HG03025 (cell line): Measurements from ENCODE around the gene KIAA1217.

Experiments used
- ATAC-seq: cut with Tn5 transposase; IDR thresholded peaks from one replicate; pipeline ENCODE4 v1.9.1; 2021; ENCODE audit warnings: mild to moderate bottlenecking, moderate library complexity; ENCODE audit not compliant: unreplicated experiment, low FRiP score

KIAA1217 gene

DNA sequence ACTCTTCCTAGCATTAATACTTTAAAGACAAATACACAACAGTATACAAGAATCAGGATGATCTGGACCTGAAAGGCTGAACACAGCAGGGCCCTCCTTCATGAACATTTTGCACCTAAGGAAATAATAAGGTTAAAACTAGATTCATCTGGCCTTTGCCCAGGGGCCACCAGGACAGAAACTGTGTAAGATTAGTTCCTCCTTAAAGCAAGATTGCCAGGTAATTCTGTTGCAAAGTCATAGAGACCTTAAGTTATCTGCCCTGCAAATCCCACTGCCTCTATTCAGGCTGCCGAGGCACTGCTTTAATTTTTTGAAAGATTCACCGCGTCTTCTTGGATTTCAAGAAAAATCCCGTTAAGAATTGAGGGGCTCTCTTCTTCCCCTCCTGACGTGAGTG, 1.6 kb upstream of the KIAA1217 start:
- no peak for ATAC-seq

DNA sequence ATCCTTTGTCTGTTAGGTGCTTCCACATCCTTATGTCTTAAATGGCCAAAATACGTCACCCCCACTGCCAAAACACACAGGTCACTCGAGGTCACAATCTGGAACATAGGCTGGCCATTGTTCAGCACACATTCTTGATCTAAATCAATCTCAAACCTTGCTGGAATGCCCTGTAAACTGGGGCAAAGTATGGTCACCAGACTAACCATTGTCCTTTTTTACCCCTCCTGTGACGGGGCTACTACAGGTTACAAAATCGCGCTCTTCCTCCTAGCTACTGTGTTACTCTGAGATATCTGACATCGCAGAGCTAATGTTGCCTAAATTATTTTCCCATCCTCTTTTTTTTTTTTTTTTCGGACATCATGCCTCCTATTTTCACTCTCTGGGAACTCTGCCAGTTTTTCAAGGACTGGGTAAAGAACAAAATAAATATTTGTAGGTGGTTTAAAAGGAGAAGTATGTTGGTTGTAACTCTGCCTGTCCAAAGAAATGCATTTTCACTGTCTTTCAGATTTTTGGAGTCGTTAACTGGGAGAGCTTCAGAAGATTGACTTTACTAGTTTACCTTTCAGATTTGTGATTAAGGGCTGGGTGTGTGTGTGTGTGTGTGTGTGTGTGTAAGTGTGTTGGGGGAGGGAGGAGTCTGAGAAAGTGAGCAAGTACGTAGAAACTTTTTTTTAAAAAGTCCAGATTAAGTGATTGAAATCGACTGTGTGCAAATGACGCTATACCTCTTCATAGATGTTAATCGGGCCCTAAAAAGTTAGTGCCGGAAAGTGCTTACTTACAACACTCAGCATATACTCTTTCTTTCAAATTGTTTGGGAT, 942 bp upstream of the KIAA1217 start:
- no peak for ATAC-seq

DNA sequence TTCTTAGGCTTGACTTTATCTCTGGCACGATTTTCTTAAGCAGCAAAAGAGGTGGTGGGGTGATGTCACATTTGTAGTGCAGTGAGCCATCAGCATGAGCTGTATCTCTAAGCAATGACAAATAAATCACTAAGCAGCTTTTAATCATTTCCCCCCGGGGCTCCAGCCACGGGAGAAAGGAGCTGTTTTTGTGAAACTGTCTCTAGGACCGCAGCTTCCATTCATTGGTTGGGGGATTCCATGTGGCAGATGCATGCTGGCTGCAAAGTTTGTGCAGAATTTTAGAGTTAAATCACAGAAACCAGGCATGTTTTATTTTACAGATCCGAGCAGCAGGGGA, 464 bp downstream of the KIAA1217 start:
- ATAC-seq: peak; percentile 28

GRCh38 chr10:24209946-24210491, 1.1 kb downstream of the KIAA1217 start:
- peak; percentile 75 for ATAC-seq

DNA sequence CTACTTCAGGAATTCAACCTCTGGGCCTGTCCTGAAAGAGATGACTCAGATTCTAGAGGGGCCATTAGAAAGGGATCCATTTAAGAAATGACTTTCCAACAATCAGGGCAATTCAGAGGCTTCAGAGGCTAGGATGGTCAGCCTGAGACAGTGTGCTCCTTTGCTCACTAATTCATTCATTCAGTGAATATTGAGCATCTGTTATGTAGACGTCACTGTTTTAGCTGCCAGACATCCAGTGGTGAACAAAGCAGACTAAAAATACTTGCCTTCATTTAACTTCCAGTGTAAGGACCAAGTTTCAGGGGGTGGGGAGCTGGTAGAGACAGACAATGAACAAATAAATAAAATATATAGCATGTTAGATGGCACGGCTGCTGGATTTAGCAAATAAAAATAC, 1.6 kb downstream of the KIAA1217 start:
- no peak for ATAC-seq

GRCh38 chr10:24213266-24213665, 4.3 kb downstream of the KIAA1217 start:
- no peak for ATAC-seq

- ATAC-seq: no peak
Observed at GRCh38 chr10:24213881-24214280, 4.9 kb downstream of the KIAA1217 start.

DNA sequence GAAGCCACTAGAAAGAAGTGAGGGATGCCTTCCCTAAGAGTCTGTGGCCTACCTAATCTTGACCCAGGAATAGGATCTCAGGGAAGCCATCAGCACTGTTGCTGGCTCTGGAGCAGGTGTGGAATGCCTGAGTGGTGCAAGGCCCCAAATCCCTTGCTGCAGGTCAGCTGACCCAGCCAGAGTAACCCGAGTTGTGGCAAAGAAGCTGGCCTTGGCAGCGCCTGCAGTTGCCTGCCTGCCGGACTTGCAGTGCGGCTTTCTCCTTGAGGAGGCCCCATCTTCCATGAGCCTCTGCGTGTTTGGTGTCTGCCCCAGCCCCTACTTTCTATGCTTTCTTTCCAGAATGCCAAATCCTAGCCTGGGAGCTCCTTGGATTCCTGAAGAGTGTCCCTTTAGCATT, 5.8 kb downstream of the KIAA1217 start:
- no peak for ATAC-seq

DNA sequence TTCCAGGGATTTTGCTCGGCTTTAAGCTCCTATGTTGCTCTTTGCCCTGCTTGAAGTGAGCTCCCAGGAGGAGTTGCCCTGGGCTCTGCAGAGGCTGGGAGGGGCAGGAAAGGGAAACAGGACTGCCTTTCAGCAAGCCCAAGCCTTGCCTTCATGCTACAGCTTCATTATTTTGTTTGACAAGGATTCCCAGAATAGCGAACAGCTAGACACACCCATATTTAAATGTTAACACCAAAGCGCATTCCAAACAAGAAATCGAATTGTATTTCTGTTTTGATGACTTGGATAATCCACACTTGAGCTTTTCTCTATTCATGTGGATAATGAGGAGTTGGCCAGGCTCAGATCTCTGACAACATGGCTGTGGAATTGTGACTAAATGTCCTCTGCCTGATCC, 6.3 kb downstream of the KIAA1217 start:
- no peak for ATAC-seq

- ATAC-seq: no peak
Observed at GRCh38 chr10:24215603-24216002, 6.7 kb downstream of the KIAA1217 start.

DNA sequence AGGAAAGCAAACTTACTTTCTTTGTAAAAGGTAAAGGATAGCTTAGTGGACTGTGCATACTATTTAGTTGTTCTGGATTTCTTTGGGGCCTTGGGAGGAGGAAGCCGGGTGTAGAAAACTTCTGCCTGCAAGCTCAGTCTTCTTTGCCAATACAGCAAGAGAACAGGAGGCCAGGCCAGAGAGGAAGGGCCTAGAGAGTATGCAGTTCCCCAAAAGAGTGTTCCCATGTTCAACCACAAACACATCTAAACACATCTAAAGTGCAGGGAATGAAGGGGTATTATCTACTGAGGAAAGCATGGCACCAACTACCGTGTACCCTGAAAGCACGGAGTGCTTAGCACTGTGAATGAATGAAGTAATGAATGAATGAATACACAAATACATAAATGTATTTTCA, 11.0 kb downstream of the KIAA1217 start:
- no peak for ATAC-seq

DNA sequence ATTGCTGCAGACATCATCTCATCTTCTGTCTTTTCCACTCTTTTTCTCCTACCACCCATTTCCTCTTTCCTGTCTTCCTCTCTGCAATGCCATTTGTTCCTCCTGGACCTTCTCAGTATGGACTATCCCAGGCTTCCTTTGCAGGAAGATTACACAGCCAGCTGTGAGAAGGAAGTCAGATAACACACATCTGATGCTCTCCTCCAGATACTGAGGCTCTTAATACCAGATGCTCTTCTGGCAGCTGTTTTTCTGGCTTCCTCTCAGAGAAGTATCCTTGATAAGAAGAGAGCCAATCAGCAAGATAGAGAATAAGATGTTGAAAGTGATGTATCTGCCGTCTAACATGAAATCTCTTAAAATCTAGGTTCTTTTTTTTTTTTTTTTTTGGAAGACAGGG, 14.4 kb downstream of the KIAA1217 start:
- no peak for ATAC-seq

- no peak for ATAC-seq
Observed at GRCh38 chr10:24223953-24224352, 15.0 kb downstream of the KIAA1217 start.

DNA sequence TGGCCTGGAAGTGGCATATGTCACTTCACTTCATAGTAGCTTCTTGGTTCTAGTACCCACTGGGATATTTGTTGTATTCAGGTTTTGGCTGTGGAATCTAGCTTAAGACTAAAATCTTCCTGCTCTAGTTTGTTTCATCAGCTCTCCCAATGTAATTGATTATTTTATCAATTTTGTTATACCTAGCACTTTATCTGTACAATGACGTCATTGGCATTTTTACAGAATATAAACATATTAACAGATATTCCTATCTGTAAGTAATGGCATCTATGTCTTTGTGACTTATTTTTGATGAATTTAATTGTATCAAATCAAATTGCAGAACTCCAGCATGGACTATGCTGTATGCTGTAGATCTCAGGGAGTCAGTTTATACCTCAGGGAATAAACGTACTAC, 19.7 kb downstream of the KIAA1217 start:
- ATAC-seq: no peak

- ATAC-seq: no peak
Observed at GRCh38 chr10:24229909-24230308, 21.0 kb downstream of the KIAA1217 start.

- ATAC-seq: no peak
Observed at GRCh38 chr10:24231200-24231599, 22.3 kb downstream of the KIAA1217 start.

DNA sequence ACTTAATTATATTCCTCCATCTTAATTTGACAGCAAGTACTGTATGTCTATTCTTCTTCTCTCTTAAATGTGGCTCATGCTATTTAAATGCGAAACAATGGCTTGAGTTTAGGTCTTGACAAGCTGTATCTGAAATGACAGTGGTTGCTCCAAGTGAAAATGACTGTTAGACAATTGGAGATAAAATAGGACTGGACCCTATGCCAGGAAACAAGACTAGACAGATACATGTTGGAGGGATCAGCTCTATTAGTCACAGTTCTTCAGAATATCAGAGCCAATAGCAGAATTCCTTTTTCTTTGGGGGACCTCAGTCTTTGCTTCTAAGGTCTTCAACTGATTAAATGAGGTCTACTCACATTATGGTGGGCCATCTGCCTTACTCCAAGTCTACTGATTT, 25.8 kb downstream of the KIAA1217 start:
- ATAC-seq: no peak

DNA sequence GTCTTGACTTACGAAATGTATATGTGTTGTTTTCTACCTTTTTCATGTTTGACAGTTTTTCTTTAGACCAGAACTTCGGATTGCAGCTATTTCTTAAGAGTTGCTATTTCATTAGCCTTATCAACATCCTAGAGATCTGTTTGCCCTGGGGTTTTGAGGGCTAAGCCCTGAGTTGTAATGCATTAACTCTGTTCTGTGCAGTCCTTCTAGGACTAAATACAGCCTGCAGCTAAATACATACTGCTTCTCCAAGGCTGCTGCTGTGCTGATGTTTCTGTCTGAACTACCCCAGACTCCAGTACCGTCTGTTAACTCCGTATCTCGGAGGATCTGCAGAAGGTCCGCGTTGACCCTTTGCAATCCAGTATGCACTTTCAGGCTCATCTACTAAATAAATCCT, 26.5 kb downstream of the KIAA1217 start:
- no peak for ATAC-seq

GRCh38 chr10:24237801-24238395, 29.0 kb downstream of the KIAA1217 start:
- no peak for ATAC-seq

DNA sequence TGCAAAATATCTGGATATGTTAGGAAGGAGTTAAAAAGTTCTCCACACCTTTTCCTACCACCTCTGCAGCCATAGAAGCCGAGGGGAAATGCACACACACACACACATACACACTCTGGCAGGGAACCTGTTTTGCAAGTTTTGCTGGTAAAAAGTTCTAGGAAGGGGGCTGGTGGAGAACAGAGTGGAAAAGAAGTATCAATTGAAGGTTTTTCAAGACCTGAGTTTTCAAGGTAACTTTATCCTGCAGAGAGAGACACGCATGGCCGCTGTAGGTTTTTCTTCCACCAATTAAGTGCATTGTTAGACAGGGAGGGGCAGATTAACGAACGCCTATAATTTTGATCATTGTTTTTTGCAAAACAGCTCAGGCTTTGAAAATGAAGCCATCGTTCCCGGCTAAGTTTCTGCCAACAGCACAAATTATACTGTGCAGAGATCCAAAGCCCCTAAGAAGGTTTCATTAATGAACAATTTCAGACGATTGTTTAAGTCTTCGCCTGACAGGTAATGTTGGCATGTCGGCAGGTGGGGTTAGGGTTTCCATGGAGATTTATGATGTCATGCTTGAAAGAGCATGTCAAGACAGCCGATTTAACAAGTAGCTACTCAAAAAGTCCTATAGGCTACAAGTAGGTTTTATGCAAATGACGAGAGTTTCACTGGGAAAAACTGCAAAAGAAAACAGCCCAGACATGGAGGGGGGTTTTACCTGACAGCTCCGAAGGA, 29.7 kb downstream of the KIAA1217 start:
- no peak for ATAC-seq

GRCh38 chr10:24239289-24240040, 30.5 kb downstream of the KIAA1217 start:
- ATAC-seq: no peak
